Anterior cingulate cortex (tissue), 58 donors: ENCODE data around the gene ITGAL.
"Not testable (repeated sequence)": the region's sequence is repeated elsewhere in the genome, so short reads cannot be mapped to it uniquely, and the experiment has no call there.

ENCODE experiments used
- DNase-seq, 58 donors: peaks; one replicate each; lab custom pipeline; 2025; lab: John Stamatoyannopoulos, UW

ITGAL gene

DNA sequence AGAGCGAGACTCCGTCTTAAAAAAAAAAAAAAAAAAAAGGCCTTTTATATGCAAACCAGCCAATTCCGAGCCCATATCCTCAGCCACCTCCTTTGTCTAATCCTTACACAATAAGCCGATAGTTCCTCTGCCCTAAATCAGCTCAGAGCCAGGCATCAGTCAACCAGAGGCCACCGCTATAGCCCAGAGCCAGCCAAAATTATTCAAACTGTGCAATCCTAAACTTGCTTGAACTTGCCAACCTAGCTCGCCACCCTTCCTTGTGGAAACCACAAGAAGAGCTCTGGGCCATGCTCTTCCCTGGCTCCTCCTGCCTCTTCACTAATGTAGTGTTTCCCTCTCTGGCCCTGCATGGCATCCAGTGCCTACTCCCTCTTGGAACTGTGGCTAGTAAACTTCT is 17.7 kb downstream of the ITGAL start:
- no peak for DNase-seq

- no peak for DNase-seq
Measured at GRCh38 chr16:30491229-30491628, 18.7 kb downstream of the ITGAL start.

DNA sequence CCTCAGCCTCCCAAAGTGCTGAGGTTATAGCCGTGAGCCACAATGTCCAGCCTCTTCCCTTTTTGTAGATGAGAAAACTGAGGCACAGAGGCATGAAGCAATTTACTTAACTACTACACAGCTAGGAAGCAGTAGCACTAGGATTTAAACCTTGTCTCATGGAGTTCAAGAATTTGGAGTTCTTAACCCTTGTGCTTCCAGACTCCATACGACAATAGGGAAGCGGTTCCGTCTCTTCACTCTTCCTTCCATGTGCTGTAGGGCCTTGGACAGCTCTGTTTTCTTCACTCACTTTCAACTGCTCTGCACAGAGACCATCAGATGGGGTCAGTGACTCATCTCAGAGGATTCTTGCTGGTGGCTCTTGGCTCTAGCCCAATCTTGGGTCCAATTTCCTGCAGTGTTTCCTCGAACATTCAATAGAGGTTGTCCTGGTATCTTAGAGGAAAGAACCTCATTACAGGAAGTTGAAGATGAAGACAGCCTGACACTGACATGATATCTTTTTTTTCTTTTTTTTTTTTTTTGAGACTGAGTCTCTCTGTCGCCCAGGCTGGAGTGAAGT is 19.3 kb downstream of the ITGAL start:
- DNase-seq: no peak

DNA sequence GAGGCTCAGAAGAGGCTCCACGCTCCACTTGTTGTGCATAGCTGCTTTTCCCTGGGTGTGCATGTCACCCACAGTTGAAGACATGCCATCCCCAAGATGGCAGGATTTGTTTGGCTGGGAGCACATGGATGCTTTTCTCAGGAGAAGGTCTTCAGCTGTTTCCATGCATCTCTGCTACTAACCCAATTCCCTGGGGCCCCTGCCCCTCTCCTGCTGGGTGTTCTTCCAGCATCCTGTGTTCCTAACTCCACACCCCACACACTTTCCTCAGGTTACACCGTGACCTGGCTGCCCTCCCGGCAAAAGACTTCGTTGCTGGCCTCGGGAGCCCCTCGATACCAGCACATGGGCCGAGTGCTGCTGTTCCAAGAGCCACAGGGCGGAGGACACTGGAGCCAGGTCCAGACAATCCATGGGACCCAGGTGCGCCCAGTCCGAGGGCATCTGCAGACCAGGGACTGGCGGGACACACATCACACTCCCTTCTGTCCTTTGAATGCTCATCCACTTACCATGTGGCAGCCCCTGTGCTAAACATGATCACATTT is 21.5 kb downstream of the ITGAL start:
- DNase-seq: no peak

DNA sequence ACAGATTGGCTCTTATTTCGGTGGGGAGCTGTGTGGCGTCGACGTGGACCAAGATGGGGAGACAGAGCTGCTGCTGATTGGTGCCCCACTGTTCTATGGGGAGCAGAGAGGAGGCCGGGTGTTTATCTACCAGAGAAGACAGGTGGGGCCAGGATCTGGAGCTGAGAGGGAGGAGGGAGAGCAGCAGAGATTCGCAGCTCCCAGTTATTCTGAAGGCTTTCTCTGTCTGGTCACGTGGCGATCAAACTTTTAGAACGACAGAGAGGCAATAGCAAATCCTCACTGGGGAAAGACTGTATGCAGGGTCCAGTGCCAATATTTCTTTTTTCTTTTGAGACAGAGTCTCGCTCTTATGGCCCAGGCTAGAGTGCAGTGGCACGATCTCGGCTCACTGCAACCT is 22.2 kb downstream of the ITGAL start:
- DNase-seq: no peak

DNA sequence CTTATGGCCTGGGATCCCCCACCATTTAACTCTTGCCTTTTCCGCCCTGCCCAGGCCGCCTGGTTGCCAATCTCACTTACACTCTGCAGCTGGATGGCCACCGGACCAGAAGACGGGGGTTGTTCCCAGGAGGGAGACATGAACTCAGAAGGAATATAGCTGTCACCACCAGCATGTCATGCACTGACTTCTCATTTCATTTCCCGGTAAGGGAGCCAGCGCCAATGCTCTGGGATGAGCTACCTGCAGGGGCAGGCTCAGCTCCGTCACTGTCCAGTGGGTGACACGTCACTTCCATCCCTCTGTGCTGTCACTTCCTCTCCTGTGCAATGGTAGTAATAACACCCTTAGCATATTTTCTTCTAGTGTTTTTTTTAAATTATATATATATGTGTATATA is 26.7 kb downstream of the ITGAL start:
- no peak for DNase-seq

DNA sequence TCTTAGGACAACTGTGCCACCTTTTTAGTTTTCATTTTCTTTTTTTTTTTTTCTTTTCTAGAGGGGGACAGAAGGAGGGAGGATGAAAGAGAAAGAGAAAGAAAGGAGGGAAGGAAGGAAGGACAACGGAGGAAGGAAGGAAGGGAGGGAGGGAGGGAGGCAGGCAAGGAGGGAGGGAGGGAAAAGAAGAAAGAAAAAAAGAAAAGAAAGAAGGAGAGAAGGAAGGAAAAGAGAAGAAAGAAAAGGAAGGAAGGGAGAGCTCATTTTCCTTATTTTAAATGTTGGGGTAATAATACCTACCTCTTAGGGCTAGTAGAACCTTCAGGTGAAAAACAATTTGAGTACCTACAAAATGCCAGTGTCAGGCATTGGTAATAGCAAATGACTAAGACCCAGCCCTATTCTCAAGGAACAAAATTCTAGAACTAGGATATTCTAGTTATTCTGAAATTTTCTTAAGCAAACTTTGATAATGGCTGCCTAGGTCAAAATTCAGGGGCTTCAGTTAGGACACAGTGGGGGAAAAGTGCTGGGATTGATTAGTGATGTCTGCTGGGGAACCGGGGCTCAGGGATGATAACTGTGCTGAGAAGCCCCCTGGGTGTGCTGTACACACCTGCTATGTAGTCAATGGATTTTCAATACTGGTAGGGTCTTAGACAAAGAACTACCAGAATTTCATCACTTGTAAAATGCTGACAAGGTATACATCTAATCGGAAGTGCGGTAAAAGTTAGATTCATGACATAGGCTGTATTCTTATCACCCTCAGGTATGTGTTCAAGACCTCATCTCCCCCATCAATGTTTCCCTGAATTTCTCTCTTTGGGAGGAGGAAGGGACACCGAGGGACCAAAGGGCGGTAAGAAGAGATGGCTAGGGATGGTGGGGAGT is 31.1 kb downstream of the ITGAL start:
- DNase-seq: no peak

- DNase-seq: no peak
Measured at GRCh38 chr16:30509081-30509765, 36.7 kb downstream of the ITGAL start.

- DNase-seq: no peak
Measured at GRCh38 chr16:30510376-30510938, 37.9 kb downstream of the ITGAL start.

- no peak for DNase-seq
Measured at GRCh38 chr16:30511509-30511908, 39.0 kb downstream of the ITGAL start.

GRCh38 chr16:30515275-30515674 is 42.7 kb downstream of the ITGAL start:
- no peak for DNase-seq

GRCh38 chr16:30518552-30518951 is 46.0 kb downstream of the ITGAL start:
- no peak for DNase-seq

DNA sequence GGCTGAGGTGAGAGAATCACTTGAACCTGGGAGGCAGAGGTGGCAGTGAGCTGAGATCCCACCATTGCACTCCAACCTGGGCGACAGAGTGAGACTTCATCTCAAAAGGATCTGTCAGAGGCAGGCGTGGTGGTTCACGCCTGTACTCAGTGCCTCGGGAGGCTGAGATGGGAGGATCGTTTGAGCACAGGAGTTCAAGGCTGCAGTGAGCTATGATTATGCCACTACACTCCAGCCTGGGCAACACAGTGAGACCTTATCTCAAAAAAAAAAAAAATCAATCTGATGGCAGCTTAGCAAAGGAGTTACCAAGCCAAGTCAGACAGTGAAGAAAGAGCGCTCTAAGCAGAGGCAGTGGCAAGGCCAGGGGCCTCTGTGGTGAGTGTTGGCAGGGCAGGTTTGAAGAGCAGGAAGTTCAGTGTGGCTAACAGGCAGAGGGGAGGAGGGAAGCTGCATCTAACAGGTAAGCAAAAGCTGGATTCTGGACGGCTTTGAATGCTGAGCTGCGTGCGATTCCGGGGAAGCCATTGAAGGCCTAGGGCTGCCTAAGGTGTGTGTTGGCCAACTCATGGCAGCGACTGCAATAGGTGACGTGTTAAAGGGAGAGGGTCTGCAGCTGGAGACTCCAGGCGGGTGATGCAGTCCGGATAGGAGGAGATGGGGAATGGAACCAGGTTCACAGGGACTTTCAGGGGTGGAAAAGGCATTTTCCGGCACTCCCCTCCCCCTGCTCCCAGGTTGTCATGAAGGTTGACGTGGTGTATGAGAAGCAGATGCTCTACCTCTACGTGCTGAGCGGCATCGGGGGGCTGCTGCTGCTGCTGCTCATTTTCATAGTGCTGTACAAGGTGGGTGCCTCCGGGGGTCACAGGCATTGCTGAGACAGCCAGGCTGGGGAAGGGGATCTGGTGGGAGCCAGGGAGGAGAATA is 46.8 kb downstream of the ITGAL start:
- no peak for DNase-seq

DNA sequence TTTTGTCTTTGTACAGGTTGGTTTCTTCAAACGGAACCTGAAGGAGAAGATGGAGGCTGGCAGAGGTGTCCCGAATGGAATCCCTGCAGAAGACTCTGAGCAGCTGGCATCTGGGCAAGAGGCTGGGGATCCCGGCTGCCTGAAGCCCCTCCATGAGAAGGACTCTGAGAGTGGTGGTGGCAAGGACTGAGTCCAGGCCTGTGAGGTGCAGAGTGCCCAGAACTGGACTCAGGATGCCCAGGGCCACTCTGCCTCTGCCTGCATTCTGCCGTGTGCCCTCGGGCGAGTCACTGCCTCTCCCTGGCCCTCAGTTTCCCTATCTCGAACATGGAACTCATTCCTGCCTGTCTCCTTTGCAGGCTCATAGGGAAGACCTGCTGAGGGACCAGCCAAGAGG is 48.9 kb downstream of the ITGAL start:
- DNase-seq: no peak

GRCh38 chr16:30521873-30522641 is 49.5 kb downstream of the ITGAL start:
- DNase-seq: no peak

GRCh38 chr16:30522702-30523463 is 50.3 kb downstream of the ITGAL start:
- DNase-seq: not testable (repeated sequence)

DNA sequence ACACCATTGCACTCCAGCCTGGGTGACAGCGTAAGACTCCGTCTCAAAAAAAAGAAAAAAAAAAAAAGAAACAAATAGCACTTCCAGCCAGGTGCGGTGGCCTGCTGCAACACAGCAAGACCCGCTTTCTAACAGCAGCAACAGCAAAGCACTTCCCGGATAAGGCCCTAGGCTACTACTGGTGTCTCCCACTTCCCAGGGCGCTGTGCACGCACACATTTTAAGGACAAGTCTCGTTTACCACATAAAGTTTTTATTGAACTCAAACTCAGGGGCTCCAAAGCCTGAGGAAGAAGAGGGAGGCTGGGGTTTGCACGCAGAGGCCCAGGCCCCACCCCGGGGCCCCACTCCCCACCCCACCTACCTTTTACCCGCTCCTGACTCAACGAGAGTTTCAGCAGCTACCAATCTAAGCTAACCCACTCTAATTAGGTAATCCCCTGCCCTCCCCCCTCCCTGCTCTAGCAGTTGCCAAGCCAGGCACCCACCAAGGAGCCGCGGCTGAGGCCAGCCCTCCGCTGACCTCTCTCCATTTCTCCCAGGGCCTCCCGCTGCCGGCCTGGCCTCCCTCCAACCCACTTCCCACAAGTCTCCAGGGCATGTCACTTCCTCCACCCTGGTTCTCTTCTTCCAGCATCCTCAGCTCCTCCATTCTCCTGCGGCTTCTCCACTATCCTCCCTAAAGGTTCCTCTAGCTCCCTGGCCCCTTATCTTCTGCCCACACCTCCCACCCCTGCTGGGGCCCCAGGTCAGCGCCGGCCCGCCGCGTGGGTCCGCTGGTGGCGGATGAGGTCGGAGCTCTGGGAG is 51.4 kb downstream of the ITGAL start:
- peak in 2 of 58 donors; percentile 9 to 18 for DNase-seq
